HepG2 (cell line): ENCODE results near the gene TREX2. TPM values are rescaled to one million over a fixed set of nuclear protein-coding genes. Genes with fewer than 3 reads are reported as not detected.

Experiments used
- CTCF ChIP-seq: sonication (generic); formaldehyde crosslinking; IDR thresholded peaks from 2 replicates; pipeline ENCODE4 v1.5.0; 2020; ENCODE audit warnings: mild to moderate bottlenecking, missing genetic modification reagents, moderate library complexity
- E2F1 ChIP-seq: sonication (generic); formaldehyde crosslinking; IDR thresholded peaks from 2 replicates; pipeline ENCODE4 v1.5.0; 2020; ENCODE audit warnings: missing genetic modification reagents
- FOXJ3 ChIP-seq: sonication (generic); formaldehyde crosslinking; IDR thresholded peaks from 2 replicates; pipeline ENCODE4 v1.4.0; 2020; ENCODE audit warnings: missing genetic modification reagents, mild to moderate bottlenecking, borderline replicate concordance
- PREB ChIP-seq: sonication (generic); formaldehyde crosslinking; IDR thresholded peaks from 2 replicates; pipeline ENCODE4 v1.4.0; 2020; ENCODE audit warnings: missing genetic modification reagents
- U2AF1 ChIP-seq: fragments of 200-400 bp; formaldehyde crosslinking; optimal IDR thresholded peaks from 2 replicates; pipeline ENCODE3; 2017; ENCODE audit warnings: mild to moderate bottlenecking, low read depth, low read length
- ZNF350 ChIP-seq: sonication (generic); formaldehyde crosslinking; IDR thresholded peaks from 2 replicates; pipeline ENCODE4 v1.4.0; 2020; ENCODE audit warnings: mild to moderate bottlenecking, low read depth, missing genetic modification reagents, borderline replicate concordance
- ZNF503 ChIP-seq: sonication (generic); formaldehyde crosslinking; IDR thresholded peaks from 2 replicates; pipeline ENCODE4 v1.4.0; 2020; ENCODE audit warnings: missing genetic modification reagents
- ZNF777 ChIP-seq: sonication (generic); formaldehyde crosslinking; IDR thresholded peaks from 2 replicates; pipeline ENCODE4 v1.4.0; 2020; ENCODE audit warnings: missing genetic modification reagents
- ZSCAN31 ChIP-seq: sonication (generic); formaldehyde crosslinking; IDR thresholded peaks from 2 replicates; pipeline ENCODE4 v1.5.0; 2020; ENCODE audit warnings: low read depth, mild to moderate bottlenecking, missing genetic modification reagents
- polyA plus RNA-seq, 8 experiments: library from polyadenylated mRNA; depleted of rRNA in 3 of 8; stranded (reverse) in 7 of 8; unstranded in 1 of 8; fragments of >200 nt; fragmentation: Illumina TruSeq in 4 of 8; extraction: Trizol in 4 of 8; gene quantifications; 2 replicates each; pipeline versions ENCODE4 v1.2.1 to v1.2.3, GENCODE V29; 2011 to 2016; ENCODE audit warnings: low read depth in 4 of 8, missing spikeins in 1 of 8, mixed read lengths in 1 of 8; ENCODE audit not compliant: insufficient read depth in 1 of 8
- total RNA-seq, 5 experiments: library from RNA; depleted of rRNA; stranded (reverse); fragments of >200 nt; fragmentation: Illumina TruSeq; extraction: Trizol; gene quantifications; 2 replicates each; pipeline ENCODE4 v1.2.3, GENCODE V29; 2016; ENCODE audit warnings: low read depth in 1 of 5
- TF ChIP-seq, protein P1 (sequence below): sonication (generic); formaldehyde crosslinking; conservative IDR thresholded peaks from 2 replicates; pipeline ENCODE4 v1.4.0; 2020; ENCODE audit warnings: missing genetic modification reagents

TREX2 gene
- total and polyA plus RNA-seq, 2 of the 13 experiments (the other 11 are each of a cell fraction or from before 2014, with no cell fraction given) = 0.13 to 0.18 TPM

GRCh38 chrX:153470411-153471363 is 24.8 kb upstream of the TREX2 start, which contains the start of gene HAUS7 (continued):
- TF ChIP-seq ZNF503 (no peak), U2AF1 (no peak), ZSCAN31 (CRISPR knock-in tag) (no peak), ZNF350 (CRISPR knock-in tag) (no peak), FOXJ3 (no peak), E2F1 (CRISPR knock-in tag) (peak; percentile 72; the same call in 1 of the 2 replicates), PREB (CRISPR knock-in tag) (no peak), CTCF (peak; percentile 95), ZNF777 (CRISPR knock-in tag) (peak; percentile 43; the same call in 1 of the 2 replicates)
- TF ChIP-seq, protein P1, sequence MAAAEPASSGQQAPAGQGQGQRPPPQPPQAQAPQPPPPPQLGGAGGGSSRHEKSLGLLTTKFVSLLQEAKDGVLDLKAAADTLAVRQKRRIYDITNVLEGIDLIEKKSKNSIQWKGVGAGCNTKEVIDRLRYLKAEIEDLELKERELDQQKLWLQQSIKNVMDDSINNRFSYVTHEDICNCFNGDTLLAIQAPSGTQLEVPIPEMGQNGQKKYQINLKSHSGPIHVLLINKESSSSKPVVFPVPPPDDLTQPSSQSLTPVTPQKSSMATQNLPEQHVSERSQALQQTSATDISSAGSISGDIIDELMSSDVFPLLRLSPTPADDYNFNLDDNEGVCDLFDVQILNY (CRISPR knock-in tag) = peak; percentile 86
- TF ChIP-seq, all 625 proteins: peak for 45
